Measurements from ENCODE around the gene CCDC81. TPM values are rescaled to one million over a fixed set of nuclear protein-coding genes. Genes with fewer than 3 reads are reported as not detected.
"Not testable (repeated sequence)": the region's sequence is repeated elsewhere in the genome, so short reads cannot be mapped to it uniquely, and the experiment has no call there.

Gene CCDC81
- total RNA-seq, 2 donors from 2014 or later = 6.2 to 9.8 TPM

DNA sequence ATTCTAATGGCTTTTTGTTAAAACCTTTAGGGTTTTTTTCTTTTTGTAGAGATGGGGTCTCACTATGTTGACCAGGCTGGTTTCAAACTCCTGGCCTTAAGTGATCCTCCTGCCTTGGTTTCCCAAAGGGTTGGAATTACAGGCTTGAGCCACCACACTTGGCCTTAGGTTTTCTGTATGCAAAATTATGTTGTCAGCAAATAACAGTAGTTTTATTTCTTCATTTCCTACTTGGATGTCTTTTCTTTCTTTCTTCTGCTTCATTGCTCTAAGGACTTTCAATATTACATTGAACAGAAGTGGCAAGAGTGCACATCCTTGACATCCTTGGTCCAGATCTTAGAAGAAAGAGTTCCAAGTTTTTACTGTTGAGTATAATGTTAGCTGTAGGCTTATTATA is 52.8 kb downstream of the CCDC81 start:
- no peak for DNase-seq (ENCODE audit: low spot score)
- intact Hi-C loops (cut with DNase I) = no loop called here

DNA sequence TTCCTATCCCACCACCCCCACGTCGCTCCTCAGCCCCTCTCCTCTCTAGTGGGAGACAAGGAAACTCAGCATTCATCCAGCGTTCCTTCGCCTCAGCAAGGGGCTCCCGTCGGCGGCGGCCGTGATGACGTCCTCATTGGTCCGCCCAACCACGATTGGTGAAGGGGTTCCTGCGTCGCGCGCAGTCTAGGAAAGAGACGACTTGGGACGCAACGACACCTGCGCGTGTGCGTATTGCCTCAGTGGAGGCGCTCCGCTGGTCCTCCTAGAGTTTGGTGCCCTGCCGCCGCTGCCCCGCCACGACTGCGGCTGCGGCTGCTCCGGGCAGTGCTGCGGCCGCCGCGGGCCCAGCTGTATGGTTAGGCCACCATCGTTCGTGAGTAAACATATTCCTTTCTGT is 56.6 kb downstream of the CCDC81 start:
- intact Hi-C loops (cut with DNase I) = no loop called here
- DNase-seq (ENCODE audit: low spot score) = no peak

DNA sequence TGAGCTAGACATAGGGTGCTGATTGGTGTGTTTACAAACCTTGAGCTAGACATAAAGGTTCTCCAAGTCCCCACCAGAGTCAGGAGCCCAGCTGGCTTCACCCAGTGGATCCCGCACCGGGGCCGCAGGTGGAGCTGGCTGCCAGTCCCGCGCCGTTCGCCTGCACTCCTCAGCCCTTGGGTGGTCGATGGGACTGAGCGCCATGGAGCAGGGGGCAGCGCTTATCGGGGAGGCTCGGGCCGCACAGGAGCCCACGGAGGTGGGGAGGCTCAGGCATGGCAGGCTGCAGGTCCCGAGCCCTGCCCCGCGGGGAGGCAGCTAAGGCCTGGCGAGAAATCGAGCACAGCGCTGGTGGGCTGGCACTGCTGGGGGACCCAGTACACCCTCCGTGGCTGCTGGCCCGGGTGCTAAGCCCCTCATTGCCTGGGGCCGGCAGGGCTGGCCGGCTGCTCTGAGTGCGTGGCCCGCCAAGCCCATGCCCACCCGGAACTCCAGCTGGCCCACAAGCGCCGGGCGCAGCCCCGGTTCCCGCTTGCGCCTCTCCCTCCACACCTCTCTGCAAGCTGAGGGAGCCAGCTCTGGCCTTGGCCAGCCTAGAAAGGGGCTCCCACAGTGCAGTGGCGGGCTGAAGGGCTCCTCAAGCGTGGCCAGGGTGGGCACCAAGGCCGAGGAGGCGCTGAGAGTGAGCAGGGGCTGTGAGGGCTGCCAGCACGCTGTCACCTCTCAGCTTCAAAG is 58.8 kb downstream of the CCDC81 start:
- intact Hi-C loops (cut with DNase I); DNase-seq (ENCODE audit: low spot score): not testable (repeated sequence)

DNA sequence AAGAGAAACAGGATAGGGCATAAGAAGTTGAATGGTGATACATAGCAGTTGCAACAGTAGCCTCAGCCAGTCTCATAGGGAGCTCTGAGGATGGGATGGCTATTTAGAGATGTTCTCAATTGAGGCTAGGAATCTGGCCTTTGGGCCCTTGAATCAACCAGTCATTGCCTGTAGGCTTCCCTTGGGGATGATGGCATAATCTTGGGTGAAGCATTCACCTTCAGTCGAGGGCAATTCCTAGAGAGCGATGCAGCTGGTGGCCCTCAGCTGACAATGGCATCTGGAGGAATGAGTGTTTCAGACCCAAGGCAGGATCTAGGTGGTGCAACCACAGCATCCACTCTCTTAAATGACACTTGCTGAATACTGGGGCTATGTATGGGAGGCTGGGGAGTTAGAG is 61.0 kb downstream of the CCDC81 start:
- intact Hi-C loops (cut with DNase I) = no loop called here
- no peak for DNase-seq (ENCODE audit: low spot score)

DNA sequence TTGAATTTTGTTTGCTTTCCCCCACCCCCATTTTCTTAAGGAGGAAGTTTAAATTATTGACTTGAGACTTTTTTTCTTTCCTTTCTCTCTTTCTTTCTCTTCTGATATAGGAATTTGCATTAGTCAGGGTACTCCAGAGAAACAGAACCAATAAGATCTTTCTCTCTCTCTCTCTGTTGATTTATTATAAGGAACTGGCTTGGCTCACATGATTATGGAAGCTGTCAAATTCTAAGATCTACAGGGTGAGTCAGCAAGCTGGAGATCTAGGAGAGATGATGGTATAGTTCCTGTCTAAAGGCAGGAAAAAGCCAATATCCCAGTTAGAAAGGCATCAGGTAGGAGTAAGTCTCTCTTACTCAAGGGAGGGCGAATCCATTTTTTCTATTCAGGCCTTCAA is 64.0 kb downstream of the CCDC81 start:
- intact Hi-C loops (cut with DNase I) = no loop called here

DNA sequence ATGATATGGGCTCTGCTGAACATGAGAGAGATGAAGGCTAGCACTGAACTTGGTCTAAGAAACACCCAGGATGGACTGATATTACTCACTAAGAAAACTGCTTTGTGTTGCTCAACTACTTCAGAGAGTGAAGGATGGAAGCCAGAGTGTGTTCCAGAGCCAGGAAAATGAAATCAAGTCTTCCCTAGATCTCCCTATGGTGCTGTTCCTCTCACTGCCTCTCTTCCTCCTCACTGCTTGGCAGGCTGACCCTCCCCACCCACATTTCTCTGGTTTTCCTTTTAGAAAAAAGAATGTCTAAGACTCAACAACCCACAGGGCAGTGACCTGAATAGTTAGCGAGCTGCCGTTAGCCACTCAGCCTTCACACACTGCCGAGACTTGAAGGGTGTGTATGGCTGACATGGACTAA is 65.6 kb downstream of the CCDC81 start:
- peak; percentile 94 for DNase-seq (ENCODE audit: low spot score)
- intact Hi-C loops (cut with DNase I) = no loop called here

More for the DNA sequence above, 64.0 kb downstream of the CCDC81 start:
- no peak for DNase-seq (ENCODE audit: low spot score)

DNA sequence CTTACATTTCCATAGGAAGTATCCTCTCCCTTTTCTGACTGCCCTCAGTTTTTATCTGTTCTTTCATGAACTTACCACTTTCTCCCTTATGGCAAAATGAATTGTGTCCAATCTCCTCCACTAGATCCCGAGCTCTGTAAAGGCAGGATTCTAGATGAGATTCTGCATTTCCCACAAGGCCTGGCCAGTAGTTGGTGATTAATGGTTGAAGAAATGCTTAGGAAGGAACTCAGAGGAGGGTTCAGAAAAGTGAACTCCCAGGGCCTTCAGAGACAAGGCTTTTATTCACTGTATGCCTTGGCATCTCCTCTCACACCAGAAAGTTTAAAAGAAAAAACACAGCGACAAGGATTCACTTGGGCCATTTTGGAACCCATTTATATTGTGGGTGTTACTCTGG is 66.2 kb downstream of the CCDC81 start:
- DNase-seq (ENCODE audit: low spot score) = no peak
- intact Hi-C loops (cut with DNase I) = no loop called here

DNA sequence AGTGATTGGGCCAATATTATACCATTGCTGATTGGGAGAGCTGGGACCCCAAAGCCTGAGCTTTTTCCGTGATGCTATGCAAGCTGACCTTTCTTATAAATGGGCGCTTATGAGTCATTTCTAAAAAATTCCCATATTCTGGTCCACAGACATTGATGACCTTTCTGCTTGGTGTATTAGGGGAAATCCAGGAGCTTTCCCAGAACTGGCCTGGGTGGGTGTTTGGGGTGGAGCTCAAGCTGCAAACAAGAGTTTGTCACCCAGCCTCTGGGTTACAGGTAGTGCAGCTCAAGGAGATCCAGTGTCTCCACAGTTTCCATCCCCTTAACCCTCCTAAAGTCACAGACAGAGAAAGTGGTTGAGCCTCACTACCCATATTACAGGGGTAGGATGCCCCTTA is 67.7 kb downstream of the CCDC81 start:
- DNase-seq (ENCODE audit: low spot score) = no peak
- intact Hi-C loops (cut with DNase I) = no loop called here

DNA sequence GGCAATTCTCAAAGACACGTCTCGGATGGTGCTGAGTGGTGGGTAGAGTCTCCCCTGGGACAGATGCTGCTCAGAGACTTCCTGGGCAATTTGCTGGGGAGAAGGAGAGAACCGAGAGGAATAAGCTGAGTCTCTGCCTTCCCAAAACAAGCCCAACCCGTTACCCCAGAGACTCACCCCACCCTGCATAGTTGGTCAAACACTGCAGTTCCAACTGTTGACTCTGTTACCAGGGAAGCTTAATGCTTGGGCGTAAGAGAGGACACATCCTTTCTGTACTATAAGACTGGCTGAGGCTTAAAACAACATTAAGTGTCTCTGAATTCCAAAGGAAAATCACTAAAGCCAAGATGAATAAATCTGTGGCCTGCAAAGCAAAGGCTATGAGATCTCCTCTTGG is 68.1 kb downstream of the CCDC81 start:
- intact Hi-C loops (cut with DNase I) = no loop called here
- no peak for DNase-seq (ENCODE audit: low spot score)

DNA sequence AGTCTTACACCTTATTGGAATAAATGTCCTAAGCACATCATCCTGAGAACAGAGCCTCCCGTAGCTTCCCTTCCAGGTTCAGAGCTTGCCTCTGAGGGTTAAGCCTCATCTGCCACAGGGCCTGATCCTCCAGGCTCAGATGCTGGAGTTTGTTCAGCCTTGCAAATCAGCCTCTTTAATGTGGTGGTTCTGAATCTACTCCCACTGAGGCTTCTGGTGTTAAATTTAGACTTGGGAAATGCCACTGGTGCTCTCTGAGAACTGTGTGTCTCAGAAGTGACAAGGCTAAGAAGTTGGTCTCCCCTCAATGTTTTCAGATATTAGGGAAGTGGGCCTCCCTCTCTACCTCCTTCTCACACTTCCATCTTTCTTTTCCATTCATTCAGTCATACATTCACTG is 68.7 kb downstream of the CCDC81 start:
- intact Hi-C loops (cut with DNase I) = no loop called here
- no peak for DNase-seq (ENCODE audit: low spot score)

DNA sequence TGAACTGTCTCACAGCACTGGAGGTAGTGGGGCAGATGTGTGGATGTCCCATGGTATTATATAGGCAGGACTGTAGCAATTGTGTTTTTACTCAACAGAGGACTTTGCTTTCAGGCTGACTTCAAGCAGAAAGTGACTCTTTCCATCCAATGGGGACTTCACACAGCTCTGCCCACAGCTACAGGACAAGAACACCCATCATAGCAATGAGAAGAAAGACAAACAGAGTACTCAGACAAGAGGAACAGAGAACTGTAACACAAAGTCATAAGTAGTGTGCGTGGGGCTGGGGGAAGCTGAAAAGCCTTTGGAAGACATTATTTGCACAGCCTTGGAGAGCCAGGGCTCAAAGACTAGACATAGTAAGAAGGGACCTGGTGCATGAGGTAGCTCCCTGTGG is 70.3 kb downstream of the CCDC81 start:
- DNase-seq (ENCODE audit: low spot score) = no peak
- intact Hi-C loops (cut with DNase I) = no loop called here

DNA sequence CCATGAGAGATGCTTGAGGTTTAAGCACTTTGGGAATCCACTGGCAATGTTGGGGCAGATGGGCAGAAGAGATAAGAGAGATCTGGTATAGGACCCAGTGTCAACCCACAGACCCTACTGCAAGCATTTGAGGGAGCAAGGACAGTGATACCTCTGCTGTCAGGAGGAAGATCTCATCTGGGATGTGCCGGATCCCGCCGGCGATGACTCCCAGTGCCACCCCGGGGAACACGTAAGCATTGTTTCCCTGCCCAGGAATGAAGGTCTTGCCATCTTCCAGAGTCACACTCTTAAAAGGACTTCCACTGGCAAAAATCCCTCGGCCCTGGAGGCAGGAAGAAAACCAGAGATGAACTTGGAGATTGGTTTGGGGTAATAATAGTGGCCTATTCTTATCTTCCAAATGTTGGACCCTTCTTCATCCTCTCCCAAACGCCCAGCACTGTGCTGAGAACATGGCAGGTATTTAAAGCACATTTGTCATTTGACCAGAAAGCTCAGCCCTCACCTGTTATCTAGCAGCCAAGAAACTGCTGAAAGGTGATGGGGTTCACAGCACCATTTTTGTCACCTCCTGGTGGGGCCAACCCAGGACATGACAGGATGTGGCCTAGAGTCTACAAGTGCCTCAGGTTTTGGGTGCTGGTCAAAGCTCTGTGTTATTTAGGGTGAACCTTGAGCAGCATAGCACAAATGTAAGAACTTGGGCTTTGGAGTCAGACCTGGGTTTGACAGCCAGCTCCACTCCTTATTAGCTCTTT is 71.7 kb downstream of the CCDC81 start:
- DNase-seq (ENCODE audit: low spot score) = no peak
- intact Hi-C loops (cut with DNase I) = no loop called here

DNA sequence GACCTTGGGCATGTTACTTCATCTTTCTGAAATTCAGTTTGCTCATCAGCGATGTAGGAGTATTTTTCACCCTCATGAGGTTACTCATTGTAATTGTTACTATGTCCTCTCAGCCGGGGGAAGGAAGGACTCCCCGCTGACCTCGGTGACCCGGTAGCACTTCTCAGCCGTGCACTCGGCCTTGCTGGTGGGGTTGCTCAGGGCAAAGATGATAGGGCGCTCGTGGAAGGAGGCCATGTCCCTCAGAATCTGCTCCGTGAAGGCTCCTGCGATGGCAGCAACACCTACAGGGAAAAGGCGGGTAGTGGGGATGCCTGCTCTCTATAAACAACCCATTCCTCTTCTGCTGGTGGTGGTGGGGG is 72.2 kb downstream of the CCDC81 start:
- DNase-seq (ENCODE audit: low spot score) = no peak
- intact Hi-C loops (cut with DNase I) = no loop called here

DNA sequence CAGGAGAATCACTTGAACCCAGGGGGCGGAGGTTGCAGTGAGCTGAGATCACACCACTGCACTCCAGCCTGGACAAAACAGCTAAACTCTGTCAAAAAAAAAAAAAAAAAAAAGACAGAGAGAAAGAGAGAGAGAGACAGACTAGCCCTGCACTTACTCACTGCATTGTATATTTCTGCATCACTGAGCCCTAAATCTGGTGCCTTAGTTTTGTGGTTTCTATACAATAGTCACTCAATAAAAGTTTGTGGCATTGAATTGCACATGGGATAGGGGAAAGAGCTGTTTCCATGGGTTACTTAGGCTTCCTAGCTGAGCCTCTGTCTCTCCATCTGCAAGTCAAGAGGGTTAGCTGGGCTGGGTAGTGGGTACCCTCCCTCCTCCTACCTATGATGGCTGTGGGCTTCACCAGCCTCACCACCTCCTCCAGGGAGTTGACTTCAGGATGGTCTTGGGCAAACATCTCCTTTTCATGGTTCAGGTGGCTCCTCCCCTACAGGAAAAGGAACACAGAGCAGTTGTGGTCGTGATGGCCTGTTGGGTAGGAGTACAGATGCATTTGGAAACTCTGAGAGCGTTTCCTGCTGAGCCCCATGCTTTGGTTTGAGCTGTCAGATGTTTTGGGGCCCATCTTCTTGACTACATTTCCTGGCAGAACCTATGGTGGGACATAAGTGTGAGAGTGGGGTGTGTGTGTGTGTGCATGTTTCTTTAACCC is 73.2 kb downstream of the CCDC81 start:
- intact Hi-C loops (cut with DNase I) = no loop called here
- no peak for DNase-seq (ENCODE audit: low spot score)

DNA sequence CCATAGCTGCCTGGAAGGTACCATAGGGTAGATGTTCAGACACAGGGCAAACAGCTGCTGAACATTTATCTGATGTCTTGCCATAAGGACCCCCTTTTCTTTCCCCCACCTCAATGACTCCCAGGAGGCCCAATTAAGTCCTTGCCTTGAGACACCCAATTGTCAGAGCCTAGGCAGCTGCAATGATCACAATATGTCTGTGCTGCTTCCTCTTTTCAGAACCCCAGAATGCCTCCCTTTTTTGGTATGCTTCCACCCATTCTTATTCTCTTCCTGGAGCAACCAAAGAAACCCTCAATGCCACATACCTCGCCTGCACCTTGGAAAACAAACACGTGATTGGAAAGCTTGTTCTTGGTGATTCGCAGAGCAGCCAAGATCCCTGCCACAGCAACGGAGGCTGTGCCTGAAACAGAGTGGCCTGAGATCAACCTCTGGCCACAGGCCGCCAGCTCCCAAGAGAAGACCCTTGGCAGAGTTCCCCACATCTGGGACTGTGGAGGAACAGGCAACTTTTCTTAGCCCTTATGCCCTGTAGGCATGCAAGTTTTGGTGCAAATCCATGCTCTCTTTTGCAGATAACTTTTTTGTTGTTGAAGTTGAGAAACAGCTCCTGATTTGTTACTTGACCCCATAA is 75.4 kb downstream of the CCDC81 start:
- intact Hi-C loops (cut with DNase I) = loop anchor here (10.0 kb wide), 2 partner anchors 365 to 465 kb away; no protein-coding TSS in a partner anchor
- no peak for DNase-seq (ENCODE audit: low spot score)

DNA sequence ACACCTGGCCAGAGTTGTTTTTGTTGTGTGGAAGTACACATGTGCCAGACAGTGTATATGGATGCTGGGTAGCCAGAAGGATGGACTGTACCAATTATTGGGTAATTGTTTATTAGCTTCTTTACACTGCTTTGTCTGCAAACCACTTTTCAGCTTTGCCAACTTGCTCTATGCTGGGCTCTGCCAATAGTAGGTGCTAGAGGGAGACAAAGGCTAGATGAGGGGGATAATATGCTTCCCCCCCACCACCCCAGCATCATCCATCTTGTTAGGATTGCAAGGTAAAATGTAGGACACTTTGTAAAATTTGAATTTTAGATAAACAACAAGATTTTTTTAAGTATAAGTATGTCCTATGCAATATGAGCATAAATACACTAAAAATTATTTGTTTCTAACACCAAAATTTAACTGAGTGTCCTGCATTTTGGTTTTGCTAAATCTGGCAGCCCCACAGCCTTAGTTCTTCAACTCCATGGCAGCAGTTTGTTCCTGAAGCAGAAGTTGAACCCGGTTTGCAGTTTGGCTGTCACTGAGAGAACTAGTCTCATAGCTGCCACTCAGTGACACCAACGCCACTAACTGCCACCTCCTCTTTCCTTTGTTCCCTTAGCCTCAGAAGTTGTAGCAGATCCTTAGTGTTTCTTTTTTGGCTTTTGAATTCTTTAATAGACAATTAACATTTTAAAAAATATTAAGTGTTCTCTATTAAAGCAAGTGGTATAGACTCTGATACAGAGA is 78.8 kb downstream of the CCDC81 start:
- intact Hi-C loops (cut with DNase I) = loop anchor here (10.0 kb wide), 2 partner anchors 361 to 461 kb away; no protein-coding TSS in a partner anchor
- DNase-seq (ENCODE audit: low spot score) = no peak

DNA sequence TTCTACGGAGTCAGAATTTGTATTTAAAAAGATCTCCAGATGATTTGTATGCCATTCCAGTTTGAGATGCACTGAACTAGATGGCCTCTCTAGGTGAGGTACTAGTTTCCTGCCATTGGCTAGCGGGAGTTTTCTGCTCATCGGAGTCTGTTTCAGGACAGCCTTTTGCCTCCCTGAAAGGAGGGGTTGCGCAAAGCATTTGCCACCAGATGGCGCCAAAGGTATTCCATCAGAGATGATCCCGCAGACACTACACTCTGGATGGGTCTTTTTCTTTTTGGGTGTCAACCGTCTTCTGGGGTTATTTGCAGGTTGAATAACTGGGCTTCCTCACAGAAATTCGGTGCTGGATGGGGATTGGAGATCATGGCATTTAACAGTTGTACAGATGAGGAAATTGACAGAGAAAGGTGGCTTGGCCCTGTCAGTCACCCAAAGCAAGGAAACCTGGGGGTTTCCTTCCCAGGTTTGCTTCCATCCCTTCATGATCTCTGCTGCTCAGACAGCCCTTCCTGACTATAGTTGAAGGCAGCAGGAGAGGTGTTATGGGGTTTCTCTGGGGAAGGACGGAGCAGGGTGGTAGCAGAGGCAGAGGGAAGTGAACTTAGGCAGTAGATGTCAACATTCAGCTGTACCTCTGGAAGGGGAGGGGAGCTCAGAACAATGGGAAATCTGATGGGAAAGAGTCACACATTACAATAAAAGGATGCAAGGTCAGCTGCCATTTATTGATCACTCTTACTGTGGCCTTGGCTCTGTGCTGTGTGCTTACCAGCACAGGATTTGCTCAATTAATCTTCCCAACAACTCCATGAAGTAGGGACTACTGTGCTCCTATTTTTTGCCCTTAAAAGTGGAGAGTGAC is 81.6 kb downstream of the CCDC81 start:
- intact Hi-C loops (cut with DNase I) = loop anchor here (2.0 to 10.0 kb wide), 5 partner anchors 151 to 458 kb away; no protein-coding TSS in a partner anchor
- peak; percentile 93 for DNase-seq (ENCODE audit: low spot score)
